IPS-18c (cell line): Measurements from ENCODE around the gene C1orf210.

Source experiments
- H3K4me3 ChIP-seq: 2 replicates; pipeline ENCODE4 v1.7.0; 2013; ENCODE audit warnings: low read depth, mild to moderate bottlenecking, low read length, moderate library complexity; ENCODE audit not compliant: insufficient read depth
- H3K9me3 ChIP-seq: one replicate; pipeline ENCODE4 v1.6.1; 2013; ENCODE audit warnings: mild to moderate bottlenecking, low read length, moderate library complexity; ENCODE audit not compliant: control insufficient read depth, insufficient read depth

Gene C1orf210

GRCh38 chr1:43315481-43315880, 30.1 kb upstream of the C1orf210 start:
- Histone ChIP-seq H3K9me3 (no peaks in the 10 kb centered on the region), H3K4me3 (no peak overlapping the region)

- Histone ChIP-seq H3K4me3 (no peak overlapping the region), H3K9me3 (no peaks in the 10 kb centered on the region)
These were observed 28.9 kb upstream of the C1orf210 start for GRCh38 chr1:43314233-43314632.

- H3K9me3 ChIP-seq = no peaks in the 10 kb centered on the region
- H3K4me3 ChIP-seq = no peak overlapping the region
These were observed 28.4 kb upstream of the C1orf210 start for GRCh38 chr1:43313771-43314170.

GRCh38 chr1:43312663-43313515, 27.5 kb upstream of the C1orf210 start:
- Histone ChIP-seq H3K9me3 (no peaks in the 10 kb centered on the region), H3K4me3 (no peak overlapping the region)

- H3K9me3 ChIP-seq = no peaks in the 10 kb centered on the region
These were observed 26.8 kb upstream of the C1orf210 start for GRCh38 chr1:43312212-43312623.

GRCh38 chr1:43311521-43311920, 26.1 kb upstream of the C1orf210 start:
- H3K9me3 ChIP-seq = no peaks in the 10 kb centered on the region
- no peak overlapping the region for H3K4me3 ChIP-seq

More at GRCh38 chr1:43312212-43312623, 26.8 kb upstream of the C1orf210 start:
- no peak overlapping the region for H3K4me3 ChIP-seq

- no peaks in the 10 kb centered on the region for H3K9me3 ChIP-seq
- H3K4me3 ChIP-seq = no peak overlapping the region
These were observed 24.1 kb upstream of the C1orf210 start for GRCh38 chr1:43309405-43310025.

GRCh38 chr1:43308635-43309404, 23.4 kb upstream of the C1orf210 start:
- Histone ChIP-seq H3K4me3 (no peak overlapping the region), H3K9me3 (no peaks in the 10 kb centered on the region)

- Histone ChIP-seq H3K4me3 (no peak overlapping the region), H3K9me3 (peaks cover 3% of the 10 kb centered on the region)
These were observed 22.2 kb upstream of the C1orf210 start for GRCh38 chr1:43307458-43308158.

- peaks cover 4% of the 10 kb centered on the region for H3K9me3 ChIP-seq
- no peak overlapping the region for H3K4me3 ChIP-seq
These were observed 21.5 kb upstream of the C1orf210 start for GRCh38 chr1:43306688-43307457.

- Histone ChIP-seq H3K4me3 (no peak overlapping the region), H3K9me3 (peaks cover 4% of the 10 kb centered on the region)
These were observed 20.7 kb upstream of the C1orf210 start for GRCh38 chr1:43305926-43306687.

GRCh38 chr1:43305461-43305860, 20.1 kb upstream of the C1orf210 start:
- Histone ChIP-seq H3K9me3 (peaks cover 4% of the 10 kb centered on the region), H3K4me3 (no peak overlapping the region)

- Histone ChIP-seq H3K4me3 (no peak overlapping the region), H3K9me3 (peaks cover 4% of the 10 kb centered on the region)
These were observed 19.5 kb upstream of the C1orf210 start for GRCh38 chr1:43304771-43305300.

- no peak overlapping the region for H3K4me3 ChIP-seq
- H3K9me3 ChIP-seq = peaks cover 4% of the 10 kb centered on the region
These were observed 18.9 kb upstream of the C1orf210 start for GRCh38 chr1:43304314-43304681.

- Histone ChIP-seq H3K4me3 (no peak overlapping the region), H3K9me3 (peaks cover 4% of the 10 kb centered on the region)
These were observed 18.3 kb upstream of the C1orf210 start for GRCh38 chr1:43303471-43304313.
